HG02970 (cell line): ENCODE measurements around the gene SERHL2.
"Not testable (repeated sequence)": the region's sequence is repeated elsewhere in the genome, so short reads cannot be mapped to it uniquely, and the experiment has no call there.

ENCODE experiments used
- ATAC-seq: cut with Tn5 transposase; IDR thresholded peaks from one replicate; pipeline ENCODE4 v1.9.1; 2021; ENCODE audit warnings: mild to moderate bottlenecking, moderate library complexity, moderate number of reproducible peaks; ENCODE audit not compliant: unreplicated experiment, low FRiP score

The SERHL2 gene

DNA sequence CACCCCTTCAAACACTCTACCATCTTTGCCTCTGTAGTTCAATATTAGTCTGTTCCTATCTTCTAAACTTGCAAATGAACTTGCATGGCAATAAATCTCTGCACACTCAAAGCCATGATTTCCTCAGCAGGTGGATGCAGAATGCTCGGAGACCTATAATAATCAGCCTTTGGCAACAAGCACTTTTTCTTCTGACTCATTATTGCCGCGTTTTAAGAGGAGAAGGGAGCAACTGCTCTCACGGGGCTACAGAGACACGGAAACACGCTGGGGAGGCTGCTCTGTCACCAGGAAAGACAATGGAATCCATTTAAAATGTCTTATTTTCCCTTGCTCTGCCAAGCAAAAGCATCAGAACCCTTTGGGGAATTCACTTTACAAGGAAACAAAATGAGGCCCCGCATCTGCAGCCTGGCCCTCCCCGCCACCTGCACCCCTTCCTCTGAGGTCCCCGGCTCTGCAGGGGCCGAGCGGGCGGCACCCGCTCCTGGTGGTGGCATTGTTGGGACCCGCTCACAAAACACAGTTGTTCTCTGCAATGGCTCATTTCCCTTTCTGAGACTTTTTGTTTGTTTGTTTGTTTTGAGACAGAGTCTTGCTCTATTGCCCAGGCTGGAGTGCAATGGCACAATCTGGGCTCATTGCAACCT is 18.5 kb upstream of the SERHL2 start:
- ATAC-seq, result not testable (repeated sequence)

DNA sequence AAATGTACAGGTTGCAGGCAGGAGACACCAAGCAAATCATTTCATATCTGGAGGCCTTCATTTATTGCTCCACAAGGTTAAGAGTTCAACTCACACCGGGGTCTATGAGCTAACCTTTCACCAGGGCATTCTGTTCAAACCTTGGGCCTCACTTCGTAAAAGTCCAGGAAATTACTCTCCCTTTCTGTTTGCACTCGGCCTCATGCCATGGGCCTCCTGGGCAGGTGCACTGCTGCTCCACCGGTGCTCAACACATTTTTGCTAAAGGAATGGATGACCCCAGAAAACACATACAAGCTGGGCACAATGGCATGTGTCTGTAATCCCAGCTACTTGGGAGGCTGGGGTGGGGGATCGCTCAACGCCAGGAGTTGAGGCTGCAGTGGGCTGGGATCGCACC is 17.6 kb upstream of the SERHL2 start:
- no peak for ATAC-seq

DNA sequence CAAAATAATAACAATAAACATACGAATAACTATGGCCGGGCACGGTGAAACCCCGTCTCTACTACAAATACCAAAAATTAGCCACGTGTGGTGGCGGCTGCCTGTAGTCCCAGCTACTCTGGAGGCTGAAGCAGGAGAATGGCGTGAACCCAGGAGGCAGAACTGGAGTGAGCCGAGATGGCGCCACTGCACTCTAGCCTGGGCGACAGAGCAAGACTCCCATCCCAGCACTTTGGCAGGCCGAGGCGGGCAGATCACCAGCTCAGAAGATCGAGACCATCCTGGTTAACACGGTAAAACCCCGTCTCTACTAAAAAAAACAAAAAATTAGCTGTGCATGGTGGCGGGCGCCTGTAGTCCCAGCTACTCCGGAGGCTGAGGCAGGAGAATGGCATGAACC is 17.1 kb upstream of the SERHL2 start:
- ATAC-seq, result not testable (repeated sequence)

DNA sequence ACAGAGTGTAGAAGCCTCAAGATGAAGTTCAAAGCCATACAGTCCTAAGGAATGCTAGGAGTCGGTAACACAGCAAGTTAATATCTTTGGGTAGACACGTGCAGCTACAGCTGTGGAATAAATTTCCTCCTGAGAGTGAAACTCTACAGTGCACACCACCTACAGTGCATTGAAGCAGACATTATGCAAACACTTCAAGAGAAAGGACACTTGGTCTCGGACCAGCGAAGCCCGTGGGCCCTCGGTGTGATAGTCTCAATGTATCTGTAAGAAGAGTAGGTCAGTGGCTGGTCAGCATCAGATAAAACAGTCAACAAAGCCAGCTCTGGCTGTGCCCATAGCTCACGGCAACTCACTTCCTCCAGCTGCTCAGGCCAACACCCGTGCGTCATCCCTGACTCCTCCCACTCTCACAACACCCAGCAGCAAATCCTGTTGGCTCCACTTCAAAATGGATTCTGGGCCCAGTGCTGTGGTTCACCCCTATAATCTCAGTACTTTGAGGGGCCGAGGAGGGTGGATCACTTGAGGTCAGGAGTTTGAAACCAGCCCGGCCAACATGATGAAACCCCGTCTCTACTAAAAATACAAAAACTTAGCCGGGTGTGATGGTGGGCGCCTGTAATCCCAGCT is 16.4 kb upstream of the SERHL2 start:
- peak; percentile 37 for ATAC-seq

DNA sequence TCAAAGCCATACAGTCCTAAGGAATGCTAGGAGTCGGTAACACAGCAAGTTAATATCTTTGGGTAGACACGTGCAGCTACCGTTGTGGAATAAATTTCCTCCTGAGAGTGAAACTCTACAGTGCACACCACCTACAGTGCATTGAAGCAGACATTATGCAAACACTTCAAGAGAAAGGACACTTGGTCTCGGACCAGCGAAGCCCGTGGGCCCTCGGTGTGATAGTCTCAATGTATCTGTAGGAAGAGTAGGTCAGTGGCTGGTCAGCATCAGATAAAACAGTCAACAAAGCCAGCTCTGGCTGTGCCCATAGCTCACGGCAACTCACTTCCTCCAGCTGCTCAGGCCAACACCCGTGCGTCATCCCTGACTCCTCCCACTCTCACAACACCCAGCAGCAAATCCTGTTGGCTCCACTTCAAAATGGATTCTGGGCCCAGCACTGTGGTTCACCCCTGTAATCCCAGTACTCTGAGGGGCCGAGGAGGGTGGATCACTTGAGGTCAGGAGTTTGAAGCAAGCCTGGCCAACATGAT is 14.5 kb upstream of the SERHL2 start:
- not testable (repeated sequence) for ATAC-seq

DNA sequence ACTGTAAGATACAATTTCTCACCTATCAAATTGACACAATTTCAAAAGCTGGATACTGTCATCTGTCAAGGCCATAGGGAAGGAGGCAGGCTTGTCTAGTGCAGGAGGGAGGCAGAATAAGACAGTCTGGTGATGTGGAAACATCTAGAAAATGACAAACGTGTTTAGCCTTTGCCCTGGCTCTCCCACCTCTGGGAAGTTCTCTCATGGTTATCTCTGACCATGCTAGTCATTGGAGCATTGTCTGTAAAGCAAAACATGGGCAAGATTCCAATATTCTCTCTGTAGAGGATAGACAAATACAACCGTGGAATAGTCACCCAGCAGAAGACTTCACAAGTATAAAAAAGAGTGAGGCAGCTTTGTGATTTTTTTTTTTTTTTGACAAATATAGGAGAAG is 9.1 kb upstream of the SERHL2 start:
- no peak for ATAC-seq

DNA sequence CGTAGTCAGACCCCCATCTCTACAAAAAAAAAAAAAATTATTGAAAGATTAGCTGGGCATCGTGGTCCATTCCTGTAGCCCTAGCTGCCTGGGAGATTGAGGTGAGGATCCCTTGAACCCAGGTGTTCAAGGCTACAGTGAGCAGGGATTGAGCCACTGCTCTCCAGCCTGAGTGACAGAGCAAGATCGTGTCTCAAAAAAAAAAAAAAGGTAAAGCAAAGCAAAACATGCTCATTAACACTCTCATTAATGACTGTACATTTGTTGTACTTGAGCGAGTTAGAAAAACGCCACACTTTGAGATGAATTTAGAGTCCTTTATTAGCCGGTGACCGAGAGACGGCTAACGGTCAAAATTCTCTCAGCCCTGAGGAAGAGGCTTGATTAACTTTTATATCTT is 6.2 kb upstream of the SERHL2 start:
- no peak for ATAC-seq

DNA sequence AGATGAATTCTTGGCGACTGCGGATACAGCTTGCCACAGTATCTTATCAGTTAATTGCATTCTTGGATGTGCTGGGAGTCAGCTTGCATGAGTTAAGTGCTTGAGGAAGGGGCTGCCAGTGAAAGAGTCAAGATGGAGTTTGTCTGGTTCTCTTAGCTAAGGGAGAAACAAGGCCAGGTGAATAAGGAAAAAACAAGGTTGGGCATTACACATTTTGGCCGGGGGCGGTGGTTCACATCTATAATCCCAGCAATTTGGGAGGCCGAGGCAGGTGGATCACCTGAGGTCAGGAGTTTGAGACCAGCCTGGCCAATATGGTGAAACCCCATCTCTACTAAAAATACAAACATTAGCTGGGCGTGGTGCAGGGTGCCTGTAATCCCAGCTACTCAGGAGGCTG is 5.6 kb upstream of the SERHL2 start:
- not testable (repeated sequence) for ATAC-seq

DNA sequence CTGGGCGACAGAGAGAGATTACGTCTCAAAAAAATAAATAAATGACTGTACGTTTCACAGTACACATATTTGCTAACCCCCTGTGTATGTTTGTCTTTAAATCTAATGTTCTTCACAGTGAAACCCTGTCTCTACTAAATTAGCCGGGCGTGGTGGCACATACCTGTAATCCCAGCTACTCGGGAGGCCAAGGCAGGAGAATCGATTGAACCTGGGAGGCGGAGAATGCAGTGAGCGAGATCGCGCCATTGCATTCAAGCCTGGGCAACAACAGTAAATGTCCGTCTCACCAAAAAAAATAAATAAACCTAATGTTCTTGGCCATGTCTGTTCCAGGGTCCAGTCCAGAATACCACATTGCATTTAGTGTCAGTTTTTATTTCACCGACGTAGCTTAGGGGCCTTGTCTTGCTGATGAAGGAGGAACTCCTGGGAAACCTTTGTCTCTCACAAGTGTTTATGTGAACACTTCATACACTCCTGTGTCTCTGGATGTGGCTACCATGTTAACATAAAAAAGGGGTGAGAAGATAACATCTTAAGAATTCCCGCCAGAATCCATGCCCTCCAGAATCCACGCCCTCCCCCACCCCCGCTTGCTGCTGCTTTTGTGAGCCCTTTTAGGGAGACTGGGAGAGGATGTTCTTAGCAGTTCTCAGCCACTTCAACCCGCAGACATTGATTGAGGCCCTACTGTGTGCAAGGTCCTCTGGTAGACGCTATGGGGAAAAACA is 5.0 kb upstream of the SERHL2 start:
- no peak for ATAC-seq

DNA sequence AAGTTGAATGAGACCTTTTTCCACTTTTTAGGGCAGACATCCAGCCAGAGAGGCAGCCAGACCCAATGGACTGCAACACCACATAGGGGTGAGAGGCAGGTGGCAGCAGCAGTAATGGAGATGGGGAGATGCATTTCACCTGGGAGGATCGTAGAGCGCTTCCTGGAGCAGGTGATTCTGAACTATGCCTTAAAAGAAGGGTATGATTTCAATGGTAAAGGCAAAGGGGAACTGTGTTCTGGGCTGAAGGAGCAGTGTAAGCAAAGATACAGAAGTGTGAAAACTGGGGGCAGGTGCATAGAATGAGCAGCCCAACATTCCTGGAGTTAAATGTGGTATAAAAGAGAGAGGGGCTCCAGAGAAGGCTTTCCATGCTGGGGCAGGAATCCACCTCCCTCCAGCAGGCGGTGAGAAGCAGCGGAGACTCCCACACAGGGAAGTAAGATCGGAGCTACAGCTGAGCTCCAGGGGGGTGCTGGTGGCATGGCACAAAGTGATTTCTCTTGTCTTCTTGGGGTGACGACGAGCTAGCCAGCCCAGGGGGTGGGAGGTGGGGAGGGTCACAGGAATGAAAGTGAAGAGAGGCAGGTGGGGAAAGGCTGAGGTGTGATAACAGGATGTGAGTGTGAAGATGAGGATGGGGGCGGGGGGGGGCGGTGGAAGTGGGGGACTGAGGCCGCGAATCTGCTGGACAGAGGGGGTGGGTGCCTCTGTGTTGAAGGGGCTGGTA is 4.3 kb upstream of the SERHL2 start:
- no peak for ATAC-seq

DNA sequence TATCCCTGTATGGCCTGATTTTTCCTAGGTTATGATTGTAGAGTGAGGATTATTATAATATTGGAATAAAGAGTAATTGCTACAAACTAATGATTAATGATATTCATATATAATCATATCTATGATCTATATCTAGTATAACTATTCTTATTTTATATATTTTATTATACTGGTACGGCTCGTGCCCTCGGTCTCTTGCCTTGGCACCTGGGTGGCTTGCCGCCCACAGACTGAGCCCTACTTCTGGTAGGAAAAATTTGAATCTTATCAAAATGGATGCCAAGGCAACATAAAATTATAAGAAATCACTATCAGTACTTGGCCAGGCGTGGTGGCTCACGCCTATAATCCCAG is 1.5 kb upstream of the SERHL2 start:
- ATAC-seq, result not testable (repeated sequence)

DNA sequence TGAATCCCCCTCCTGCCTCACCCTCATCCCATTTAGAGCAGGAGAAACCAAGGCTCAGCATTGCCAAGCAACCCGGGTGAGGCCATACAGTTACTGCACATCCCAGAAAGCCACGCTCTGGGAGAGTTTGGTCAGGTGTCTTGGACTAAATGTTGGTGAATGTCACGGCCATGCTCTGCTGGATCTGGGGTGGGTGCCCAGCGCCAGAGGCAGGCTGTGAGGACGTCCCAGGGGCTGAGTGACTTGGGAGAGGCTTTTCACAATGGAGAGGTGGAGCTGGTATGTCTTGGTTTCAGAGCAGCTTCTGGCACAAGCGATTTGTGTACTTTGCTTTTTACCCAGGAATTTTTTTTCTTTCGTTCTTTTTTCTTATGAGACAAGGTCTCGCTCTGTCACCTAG is 6.6 kb downstream of the SERHL2 start:
- ATAC-seq, result no peak

DNA sequence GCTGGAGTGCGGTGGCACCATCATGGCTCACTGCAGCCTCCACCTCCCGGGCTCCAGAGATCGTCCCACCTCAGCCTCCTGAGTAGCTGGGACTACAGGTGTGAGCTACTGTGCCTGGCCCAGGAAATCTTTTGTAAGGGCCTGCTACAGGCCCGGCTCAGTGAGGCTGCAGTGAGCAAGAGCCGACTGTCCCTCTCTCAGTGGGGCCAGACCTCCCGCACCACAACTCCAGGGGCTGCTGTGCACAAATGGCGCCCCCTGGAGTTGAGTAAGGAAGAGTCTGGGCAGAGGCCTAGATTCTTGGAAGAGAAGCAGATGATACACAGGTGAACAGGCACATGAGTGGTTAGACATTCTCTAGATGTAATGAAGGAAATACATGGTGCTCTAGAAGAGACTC is 7.0 kb downstream of the SERHL2 start:
- no peak for ATAC-seq

DNA sequence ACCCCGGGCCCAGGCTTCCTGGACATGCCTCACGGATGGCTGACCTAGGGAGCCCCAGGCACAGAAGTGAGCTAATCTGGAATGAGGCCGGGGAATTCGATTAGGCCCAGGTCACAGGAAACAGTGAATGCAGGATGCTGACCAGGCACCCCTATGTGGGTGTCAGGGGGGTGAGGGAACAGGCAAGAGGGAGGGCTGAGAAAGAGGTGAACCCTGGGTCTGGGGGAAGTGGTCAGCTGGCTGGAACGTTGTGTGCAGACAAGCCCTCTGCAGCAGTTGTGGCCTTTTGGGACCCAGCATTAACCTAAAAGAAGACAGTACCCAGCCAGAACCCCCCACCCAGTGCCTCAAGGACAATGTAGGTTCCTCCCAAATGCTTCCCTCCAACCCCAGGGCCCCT is 8.1 kb downstream of the SERHL2 start:
- no peak for ATAC-seq

DNA sequence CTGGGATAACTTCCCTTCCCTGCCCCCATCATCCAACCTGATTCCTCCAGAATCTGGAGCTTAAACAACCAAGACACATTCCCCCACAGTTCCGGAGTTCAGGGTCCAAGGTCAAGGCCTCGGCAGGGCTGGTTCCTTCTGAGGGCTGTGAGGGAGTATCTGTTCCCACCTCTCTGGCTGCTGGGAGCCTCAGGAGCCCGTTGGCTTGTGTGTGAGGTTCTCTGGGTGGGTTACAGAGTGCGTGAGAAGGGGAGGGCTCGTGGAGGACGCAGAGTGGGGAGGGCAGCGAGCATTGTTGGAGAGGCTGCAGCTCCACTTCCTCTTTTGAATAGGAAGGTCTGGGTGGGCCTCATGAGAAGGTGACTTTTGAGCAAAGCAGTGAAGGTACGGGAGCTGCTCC is 8.5 kb downstream of the SERHL2 start:
- ATAC-seq, result no peak

DNA sequence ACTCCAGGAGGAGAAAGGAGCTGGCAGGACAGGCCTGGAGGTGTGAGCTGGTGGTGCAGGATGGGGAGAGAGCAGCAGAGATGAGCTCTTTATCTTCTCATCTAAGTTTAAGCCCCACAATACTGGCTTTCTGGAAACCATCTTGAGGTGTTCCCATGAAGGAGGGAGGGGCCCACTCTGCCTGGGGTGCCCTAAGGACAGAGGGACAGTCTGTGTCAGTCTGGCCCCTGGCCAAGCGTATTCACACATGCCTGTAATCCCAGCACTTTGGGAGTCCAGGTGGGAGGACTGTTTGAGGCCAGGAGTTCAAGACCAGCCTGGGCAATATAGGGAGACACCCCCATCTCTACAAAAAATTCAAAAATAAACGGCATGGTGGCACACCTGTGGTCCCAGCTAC is 8.9 kb downstream of the SERHL2 start:
- no peak for ATAC-seq

DNA sequence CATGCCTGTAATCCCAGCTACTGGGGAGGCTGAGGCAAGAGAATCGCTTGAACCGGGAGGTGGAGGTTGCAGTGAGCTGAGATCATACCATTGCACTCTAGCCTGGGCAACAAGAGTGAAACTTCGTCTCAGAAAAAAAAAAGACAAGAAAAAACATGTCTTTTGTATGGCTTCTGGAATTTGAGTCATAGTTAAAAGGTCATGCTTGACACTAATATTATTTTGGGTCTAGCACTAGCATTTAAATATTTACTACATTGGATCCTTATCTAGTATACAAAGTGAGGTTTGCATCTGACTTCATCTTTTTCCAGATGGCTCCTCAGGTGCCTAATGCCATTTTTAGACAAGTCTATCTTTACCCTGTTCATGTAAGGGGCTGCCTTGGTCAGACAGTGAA is 10.2 kb downstream of the SERHL2 start:
- not testable (repeated sequence) for ATAC-seq

DNA sequence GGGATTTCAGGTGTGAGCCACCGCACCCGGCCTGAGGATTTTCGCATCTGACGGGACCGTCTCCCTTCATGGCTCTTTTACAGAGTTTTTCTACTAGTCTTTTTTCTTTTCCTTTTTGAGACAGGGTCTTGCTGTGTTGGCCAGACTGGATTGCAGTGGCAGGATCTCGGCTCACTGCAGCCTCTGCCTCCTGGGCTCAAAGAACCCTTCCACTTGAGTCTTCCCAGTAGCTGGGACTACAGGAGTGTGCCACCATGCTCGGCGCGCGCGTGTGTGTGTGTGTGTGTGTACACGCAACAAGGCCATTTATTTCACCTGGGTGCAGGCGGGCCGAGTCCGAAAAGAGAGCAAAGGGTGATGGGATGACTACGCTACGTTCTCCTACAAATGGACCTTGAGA is 10.9 kb downstream of the SERHL2 start:
- no peak for ATAC-seq

DNA sequence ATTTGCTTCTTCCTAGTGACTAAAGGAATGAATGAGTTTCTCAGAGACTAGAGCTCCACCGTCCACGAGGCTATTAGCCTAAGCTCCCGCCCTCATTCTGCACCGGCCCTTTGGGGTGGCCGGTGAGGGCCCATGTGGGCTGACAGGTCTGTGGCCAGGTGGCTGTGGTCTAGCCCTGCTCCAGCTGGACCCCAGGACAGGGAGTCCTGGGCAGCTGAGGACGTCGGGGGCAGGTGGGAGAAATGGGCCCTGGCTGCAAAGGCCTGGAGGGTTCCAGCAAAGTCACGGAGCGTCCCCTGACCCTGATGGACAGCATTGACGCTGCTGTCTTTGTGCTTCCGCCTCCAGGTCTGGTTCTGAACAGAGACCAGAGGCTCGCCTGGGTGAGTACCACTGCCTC is 12.2 kb downstream of the SERHL2 start:
- ATAC-seq, result no peak

DNA sequence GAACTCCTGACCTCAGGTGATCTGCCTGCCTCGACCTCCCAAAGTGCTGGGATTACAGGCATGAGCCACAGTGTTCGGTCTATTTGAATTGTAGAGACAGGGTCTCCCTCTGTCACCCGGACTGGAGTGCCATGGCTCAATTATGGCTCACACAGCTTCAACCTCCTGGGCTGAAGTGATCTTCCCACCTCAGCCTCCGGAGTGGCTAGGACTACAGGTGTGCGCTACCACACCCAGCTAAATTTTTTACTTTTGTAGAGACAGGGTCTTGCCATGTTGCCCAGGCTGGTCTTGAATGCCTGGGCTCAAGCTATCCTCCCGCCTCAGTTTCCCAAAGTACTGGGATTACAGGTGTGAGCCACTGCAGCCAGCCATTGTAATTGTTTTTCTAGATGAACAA is 14.2 kb downstream of the SERHL2 start:
- not testable (repeated sequence) for ATAC-seq

DNA sequence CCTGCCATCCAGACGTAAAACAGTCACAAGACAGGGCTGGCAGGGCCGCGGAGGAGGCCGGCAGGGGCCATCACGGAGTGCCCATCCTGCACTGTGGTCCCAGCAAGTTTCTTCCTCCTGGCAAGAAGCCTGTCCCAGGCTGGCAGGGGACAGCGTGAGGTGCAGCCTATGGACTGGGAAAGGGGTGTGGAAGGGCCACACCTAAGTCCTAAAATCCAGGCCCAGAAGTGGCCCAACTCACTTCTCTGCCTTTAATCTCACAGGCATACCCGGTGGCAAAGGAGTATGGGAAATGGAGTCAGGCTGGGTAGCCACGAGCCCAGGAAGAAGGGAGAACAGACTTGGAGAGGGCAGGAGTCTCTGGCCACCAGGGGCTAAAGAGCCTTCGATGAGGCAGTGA is 16.8 kb downstream of the SERHL2 start:
- not testable (repeated sequence) for ATAC-seq
